H9 (cell line): ENCODE data around the gene ALG14. TPM values are rescaled to one million over a fixed set of nuclear protein-coding genes. Genes with fewer than 3 reads are reported as not detected.
"Not testable (repeated sequence)": the region's sequence is repeated elsewhere in the genome, so short reads cannot be mapped to it uniquely, and the experiment has no call there.

Experiments
- DNase-seq: peaks from one replicate; pipeline ENCODE4 v3.0.0-alpha.2; 2017
- H2AFZ ChIP-seq: one replicate; pipeline ENCODE4 v1.6.1; 2013; ENCODE audit warnings: mild to moderate bottlenecking, low read length, control low read depth, moderate library complexity
- H2AK5ac ChIP-seq: 2 replicates; pipeline ENCODE4 v1.6.1; 2013; ENCODE audit warnings: low read length, control low read depth, mixed read lengths; ENCODE audit not compliant: insufficient read length
- H2BK120ac ChIP-seq: one replicate; pipeline ENCODE4 v1.6.1; 2013; ENCODE audit warnings: low read depth, mild to moderate bottlenecking, low read length, control low read depth, inconsistent platforms; ENCODE audit not compliant: poor library complexity, severe bottlenecking
- H2BK12ac ChIP-seq: 2 replicates; pipeline ENCODE4 v1.6.1; 2013; ENCODE audit warnings: low read length, control low read depth, mixed read lengths, low read depth; ENCODE audit not compliant: insufficient read length
- H2BK15ac ChIP-seq: 2 replicates; pipeline ENCODE4 v1.6.1; 2013; ENCODE audit warnings: low read depth, low read length, control low read depth
- H2BK20ac ChIP-seq: one replicate; pipeline ENCODE4 v1.6.1; 2013; ENCODE audit warnings: low read depth, mild to moderate bottlenecking, low read length, control low read depth, inconsistent platforms; ENCODE audit not compliant: poor library complexity, severe bottlenecking
- H2BK5ac ChIP-seq: 2 replicates; pipeline ENCODE4 v1.6.1; 2013; ENCODE audit warnings: low read length, control low read depth, mixed read lengths; ENCODE audit not compliant: insufficient read length
- H3K14ac ChIP-seq: 2 replicates; pipeline ENCODE4 v1.6.1; 2013; ENCODE audit warnings: low read length, control low read depth; ENCODE audit not compliant: insufficient read depth
- H3K18ac ChIP-seq: 2 replicates; pipeline ENCODE4 v1.6.1; 2013; ENCODE audit warnings: low read depth, mild to moderate bottlenecking, mixed read lengths, low read length, control low read depth; ENCODE audit not compliant: insufficient read length
- H3K23ac ChIP-seq: 2 replicates; pipeline ENCODE4 v1.6.1; 2013; ENCODE audit warnings: low read length, control low read depth, mixed read lengths, low read depth; ENCODE audit not compliant: insufficient read length
- H3K23me2 ChIP-seq: 2 replicates; pipeline ENCODE4 v1.6.1; 2013; ENCODE audit warnings: low read depth, mild to moderate bottlenecking, mixed read lengths, low read length, control low read depth; ENCODE audit not compliant: insufficient read length, poor library complexity, severe bottlenecking
- H3K27ac ChIP-seq: 2 replicates; pipeline ENCODE4 v1.5.1; 2013; ENCODE audit warnings: low read length, control low read depth, mixed read lengths, low read depth; ENCODE audit not compliant: insufficient read length
- H3K27me3 ChIP-seq: 2 replicates; pipeline ENCODE4 v1.6.1; 2013; ENCODE audit warnings: low read length, control low read depth, inconsistent platforms; ENCODE audit not compliant: insufficient read depth
- H3K4ac ChIP-seq: 2 replicates; pipeline ENCODE4 v1.6.1; 2013; ENCODE audit warnings: low read depth, mild to moderate bottlenecking, control low read depth, inconsistent platforms, low read length, moderate library complexity
- H3K4me1 ChIP-seq: 2 replicates; pipeline ENCODE4 v1.6.1; 2013; ENCODE audit warnings: low read length, control low read depth, inconsistent platforms; ENCODE audit not compliant: insufficient read depth
- H3K4me2 ChIP-seq: 2 replicates; pipeline ENCODE4 v1.6.1; 2013; ENCODE audit warnings: low read length, control low read depth, mixed read lengths; ENCODE audit not compliant: insufficient read length, insufficient read depth
- H3K56ac ChIP-seq: 2 replicates; pipeline ENCODE4 v1.6.1; 2013; ENCODE audit warnings: low read depth, mild to moderate bottlenecking, mixed read lengths, low read length, control low read depth; ENCODE audit not compliant: insufficient read length
- H3K79me1 ChIP-seq: 2 replicates; pipeline ENCODE4 v1.6.1; 2013; ENCODE audit warnings: low read depth, mild to moderate bottlenecking, moderate library complexity, low read length, control low read depth, inconsistent platforms; ENCODE audit not compliant: insufficient read depth, poor library complexity, severe bottlenecking
- H3K79me2 ChIP-seq: 2 replicates; pipeline ENCODE4 v1.6.1; 2013; ENCODE audit warnings: low read length, control low read depth, inconsistent platforms; ENCODE audit not compliant: insufficient read depth
- H3K9ac ChIP-seq: 2 replicates; pipeline ENCODE4 v1.6.1; 2013; ENCODE audit warnings: low read length, control low read depth, mixed read lengths; ENCODE audit not compliant: insufficient read length; ENCODE audit errors: extremely low read depth
- H3K9me3 ChIP-seq: one replicate; pipeline ENCODE4 v1.6.1; 2013; ENCODE audit warnings: low read depth, low read length, inconsistent platforms; ENCODE audit not compliant: control insufficient read depth
- H3T11ph ChIP-seq: one replicate; pipeline ENCODE4 v1.6.1; 2013; ENCODE audit warnings: mild to moderate bottlenecking, low read length, control low read depth, inconsistent platforms
- H4K20me1 ChIP-seq: one replicate; pipeline ENCODE4 v1.6.1; 2013; ENCODE audit not compliant: control insufficient read depth, insufficient read length, insufficient read depth
- H4K5ac ChIP-seq: 2 replicates; pipeline ENCODE4 v1.6.1; 2013; ENCODE audit warnings: low read depth, mild to moderate bottlenecking, mixed read lengths, low read length, control low read depth; ENCODE audit not compliant: insufficient read length
- H4K8ac ChIP-seq: replicated peaks from 2 replicates; pipeline ENCODE4 v1.6.1; 2013; ENCODE audit warnings: low read length, control low read depth, mixed read lengths, low read depth; ENCODE audit not compliant: insufficient read length
- H4K91ac ChIP-seq: 2 replicates; pipeline ENCODE4 v1.6.1; 2013; ENCODE audit warnings: low read depth, mild to moderate bottlenecking, moderate library complexity, mixed read lengths, low read length, control low read depth; ENCODE audit not compliant: insufficient read length
- H3K27ac Mint-ChIP-seq, 3 experiments: 2 replicates in 2 of 3; 3 replicates in 1 of 3; pipeline ENCODE4 v1.8.0; 2020 to 2021; ENCODE audit warnings: mixed read lengths in 3 of 3, mild to moderate bottlenecking in 1 of 3, moderate library complexity in 1 of 3
- H3K27me3 Mint-ChIP-seq: 2 replicates; pipeline ENCODE4 v1.8.0; 2021; ENCODE audit warnings: low read depth, mild to moderate bottlenecking, moderate library complexity, mixed read lengths
- H3K36me3 Mint-ChIP-seq, 3 experiments: 2 replicates in 2 of 3; 3 replicates in 1 of 3; pipeline ENCODE4 v1.8.0; 2020 to 2021; ENCODE audit warnings: low read depth in 3 of 3, mixed read lengths in 3 of 3; ENCODE audit not compliant: insufficient read depth in 1 of 3
- H3K4me1 Mint-ChIP-seq, 2 experiments: 2 replicates each; pipeline ENCODE4 v1.8.0; 2020; ENCODE audit warnings: mixed read lengths in 2 of 2
- H3K4me3 Mint-ChIP-seq, 2 experiments: 2 replicates in 1 of 2; 3 replicates in 1 of 2; pipeline ENCODE4 v1.8.0; 2020 to 2021; ENCODE audit warnings: mild to moderate bottlenecking in 2 of 2, mixed read lengths in 2 of 2, moderate library complexity in 1 of 2
- H3K9me3 Mint-ChIP-seq, 2 experiments: 2 replicates in 1 of 2; 3 replicates in 1 of 2; pipeline ENCODE4 v1.8.0; 2020; ENCODE audit warnings: mild to moderate bottlenecking in 2 of 2, mixed read lengths in 2 of 2, moderate library complexity in 1 of 2
- WGBS: extraction: QIAGEN DNeasy Blood & Tissue Kit; methylation state at CpG from one replicate; pipeline ENCODE4 v1.1.7; 2013; ENCODE audit warnings: missing lambda C conversion rate, low lambda C conversion rate, mixed read lengths; ENCODE audit not compliant: insufficient read length; ENCODE audit errors: extremely low coverage; 5-methylcytosine and 5-hydroxymethylcytosine counted together
- total RNA-seq: library from RNA; stranded (reverse); gene quantifications from 2 replicates; pipeline ENCODE4 v1.2.1, GENCODE V29; 2021

Gene ALG14
- total RNA-seq, 1 experiment from 2014 or later: 2.5 TPM

DNA sequence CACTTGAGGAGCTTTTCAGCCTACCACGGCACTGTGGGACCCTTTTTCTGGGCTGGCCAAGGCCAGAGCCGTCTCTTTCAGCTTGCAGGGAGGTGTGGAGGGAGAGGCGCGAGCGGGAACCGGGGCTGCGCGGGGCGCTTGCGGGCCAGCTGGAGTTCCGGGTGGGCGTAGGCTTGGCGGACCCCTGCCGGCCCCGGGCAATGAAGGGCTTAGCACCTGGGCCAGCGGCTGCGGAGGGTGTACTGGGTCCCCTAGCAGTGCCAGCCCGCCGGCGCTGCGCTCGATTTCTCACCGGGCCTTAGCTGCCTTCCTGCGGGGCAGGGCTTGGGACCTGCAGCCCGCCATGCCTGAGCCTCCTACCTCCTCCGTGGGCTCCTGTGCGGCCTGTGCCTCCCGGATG lies 18.5 kb upstream of the ALG14 start:
- H3K9me3 ChIP-seq, H3K4me3 Mint-ChIP-seq, H2AK5ac ChIP-seq, H3K79me2 ChIP-seq, DNase-seq, H4K20me1 ChIP-seq, H2BK12ac ChIP-seq, H3K4me2 ChIP-seq, H4K91ac ChIP-seq, H3K27ac ChIP-seq, H3K27me3 Mint-ChIP-seq, H3K56ac ChIP-seq, H2BK15ac ChIP-seq, H3K23me2 ChIP-seq, H3T11ph ChIP-seq, H3K18ac ChIP-seq, H4K5ac ChIP-seq, H2AFZ ChIP-seq, H2BK5ac ChIP-seq, H3K4ac ChIP-seq, H2BK120ac ChIP-seq, H3K4me1 Mint-ChIP-seq, H2BK20ac ChIP-seq, H3K14ac ChIP-seq, H4K8ac ChIP-seq, H3K27me3 ChIP-seq, H3K79me1 ChIP-seq, H3K23ac ChIP-seq, H3K4me1 ChIP-seq, H3K9ac ChIP-seq: not testable (repeated sequence)
- WGBS: no CpG with 5 or more reads among the region's 28 CpGs
- peaks cover 0 to 11% (median 0%) of the 10 kb centered on the region in 3 experiments; a peak in 3 of 7 replicates for H3K36me3 Mint-ChIP-seq
- peaks cover 2 to 11% of the 10 kb centered on the region in 2 experiments; a peak in 4 of 5 replicates for H3K9me3 Mint-ChIP-seq
- H3K27ac Mint-ChIP-seq: peak overlapping the region in 1 of 3 experiments; percentile 82; a peak in 1 of 7 replicates
